HepG2 (cell line): Measurements from ENCODE around the gene SAPCD2. TPM values are rescaled to one million over a fixed set of nuclear protein-coding genes. Genes with fewer than 3 reads are reported as not detected.

ENCODE experiments used
- CCDC6 ChIP-seq: sonication (generic); formaldehyde crosslinking; IDR thresholded peaks from 2 replicates; pipeline ENCODE4 v1.8.1; 2022; ENCODE audit warnings: mild to moderate bottlenecking, missing genetic modification reagents, moderate library complexity
- DNMT3B ChIP-seq: conservative IDR thresholded peaks from 2 replicates; pipeline ENCODE4 v1.6.1; 2016; ENCODE audit warnings: missing biosample characterization, control low read depth
- FOXM1 ChIP-seq: sonication (generic); formaldehyde crosslinking; IDR thresholded peaks from 2 replicates; pipeline ENCODE4 v1.5.0; 2020; ENCODE audit warnings: missing genetic modification reagents
- GLI4 ChIP-seq: sonication (generic); formaldehyde crosslinking; IDR thresholded peaks from 2 replicates; pipeline ENCODE4 v1.5.1; 2020; ENCODE audit warnings: missing genetic modification reagents, mild to moderate bottlenecking, moderate library complexity, borderline replicate concordance
- GPBP1L1 ChIP-seq: sonication (generic); formaldehyde crosslinking; IDR thresholded peaks from 2 replicates; pipeline ENCODE4 v1.5.0; 2020; ENCODE audit warnings: mild to moderate bottlenecking, missing genetic modification reagents
- JUN ChIP-seq: sonication (generic); formaldehyde crosslinking; IDR thresholded peaks from 2 replicates; pipeline ENCODE4 v1.4.0; 2020; ENCODE audit warnings: mild to moderate bottlenecking, missing genetic modification reagents
- KDM5B ChIP-seq: sonication (generic); formaldehyde crosslinking; IDR thresholded peaks from 2 replicates; pipeline ENCODE4 v1.4.0; 2020; ENCODE audit warnings: missing genetic modification reagents, mild to moderate bottlenecking, borderline replicate concordance
- MEF2D ChIP-seq: sonication (generic); formaldehyde crosslinking; IDR thresholded peaks from 2 replicates; pipeline ENCODE4 v1.5.1; 2020; ENCODE audit warnings: mild to moderate bottlenecking, missing genetic modification reagents
- POGK ChIP-seq: sonication (generic); formaldehyde crosslinking; conservative IDR thresholded peaks from 2 replicates; pipeline ENCODE4 v1.8.0; 2022; ENCODE audit warnings: mild to moderate bottlenecking, moderate library complexity, missing genetic modification reagents
- SRSF9 ChIP-seq: fragments of 200-400 bp; formaldehyde crosslinking; IDR thresholded peaks from 2 replicates; pipeline ENCODE4 v1.6.1; 2018; ENCODE audit warnings: borderline replicate concordance, mild to moderate bottlenecking, low read depth, low read length; ENCODE audit not compliant: insufficient read depth, poor library complexity, severe bottlenecking
- ZNF142 ChIP-seq: sonication (generic); formaldehyde crosslinking; IDR thresholded peaks from 2 replicates; pipeline ENCODE4 v1.4.0; 2020; ENCODE audit warnings: missing genetic modification reagents
- ZNF232 ChIP-seq: sonication (generic); formaldehyde crosslinking; IDR thresholded peaks from 2 replicates; pipeline ENCODE4 v1.4.0; 2020; ENCODE audit warnings: missing genetic modification reagents, borderline replicate concordance
- ZNF430 ChIP-seq: sonication (generic); formaldehyde crosslinking; IDR thresholded peaks from 2 replicates; pipeline ENCODE4 v1.9.0; 2021; ENCODE audit warnings: mild to moderate bottlenecking, missing genetic modification reagents
- ZNF557 ChIP-seq: sonication (generic); formaldehyde crosslinking; IDR thresholded peaks from 2 replicates; pipeline ENCODE4 v1.4.0; 2020; ENCODE audit warnings: missing genetic modification reagents
- ZNF572 ChIP-seq: sonication (generic); formaldehyde crosslinking; IDR thresholded peaks from 2 replicates; pipeline ENCODE4 v1.5.1; 2020; ENCODE audit warnings: mild to moderate bottlenecking, missing genetic modification reagents
- ZNF713 ChIP-seq: sonication (generic); formaldehyde crosslinking; IDR thresholded peaks from 2 replicates; pipeline ENCODE4 v1.4.0; 2020; ENCODE audit warnings: mild to moderate bottlenecking, missing genetic modification reagents
- ZNF772 ChIP-seq: sonication (generic); formaldehyde crosslinking; IDR thresholded peaks from 2 replicates; pipeline ENCODE4 v1.5.0; 2020; ENCODE audit warnings: mild to moderate bottlenecking, missing genetic modification reagents
- ZNF775 ChIP-seq: sonication (generic); formaldehyde crosslinking; IDR thresholded peaks from 2 replicates; pipeline ENCODE4 v1.4.0; 2020; ENCODE audit warnings: missing genetic modification reagents, mild to moderate bottlenecking, moderate library complexity, borderline replicate concordance
- ZSCAN25 ChIP-seq: sonication (generic); formaldehyde crosslinking; IDR thresholded peaks from 2 replicates; pipeline ENCODE4 v1.8.0; 2022; ENCODE audit warnings: mild to moderate bottlenecking, missing genetic modification reagents
- polyA plus RNA-seq, 8 experiments: library from polyadenylated mRNA; depleted of rRNA in 3 of 8; stranded (reverse) in 7 of 8; unstranded in 1 of 8; fragments of >200 nt; fragmentation: Illumina TruSeq in 4 of 8; extraction: Trizol in 4 of 8; gene quantifications; 2 replicates each; pipeline versions ENCODE4 v1.2.1 to v1.2.3, GENCODE V29; 2011 to 2016; ENCODE audit warnings: low read depth in 4 of 8, missing spikeins in 1 of 8, mixed read lengths in 1 of 8; ENCODE audit not compliant: insufficient read depth in 1 of 8
- total RNA-seq, 5 experiments: library from RNA; depleted of rRNA; stranded (reverse); fragments of >200 nt; fragmentation: Illumina TruSeq; extraction: Trizol; gene quantifications; 2 replicates each; pipeline ENCODE4 v1.2.3, GENCODE V29; 2016; ENCODE audit warnings: low read depth in 1 of 5

The SAPCD2 gene
- total and polyA plus RNA-seq, 2 of the 13 experiments (the other 11 are each of a cell fraction or from before 2014, with no cell fraction given), result 21.9 to 42.8 TPM

GRCh38 chr9:137034709-137035506, 35.4 kb downstream of the SAPCD2 start (continued):
- TF ChIP-seq POGK (CRISPR knock-in tag), result no peak
- TF ChIP-seq GPBP1L1 (CRISPR knock-in tag), result no peak
- no peak for TF ChIP-seq ZSCAN25
- peak; percentile 53; the same call in 1 of the 2 replicates for TF ChIP-seq KDM5B (CRISPR knock-in tag)
- TF ChIP-seq ZNF772, result peak; percentile 61; the same call in 1 of the 2 replicates
- no peak for TF ChIP-seq DNMT3B (CRISPR knock-in tag)
- TF ChIP-seq ZNF430, result no peak
- no peak for TF ChIP-seq ZNF142 (CRISPR knock-in tag)
- TF ChIP-seq SRSF9, result no peak
- TF ChIP-seq FOXM1 (CRISPR knock-in tag), result no peak
- TF ChIP-seq ZNF557 (CRISPR knock-in tag), result no peak
- no peak for TF ChIP-seq ZNF572
- no peak for TF ChIP-seq JUN (CRISPR knock-in tag)
- TF ChIP-seq ZNF775, result no peak
- TF ChIP-seq MEF2D (CRISPR knock-in tag), result no peak
- 0 out of 2 replicates have a peak, but pooled peaks have one; percentile 42 for TF ChIP-seq GLI4 (CRISPR knock-in tag)
- no peak for TF ChIP-seq CCDC6 (CRISPR knock-in tag)
- TF ChIP-seq ZNF232, result no peak
- no peak for TF ChIP-seq ZNF713
